Endodermal cell (in vitro differentiated cells): ENCODE data around the gene SRGAP3. TPM values are rescaled to one million over a fixed set of nuclear protein-coding genes. Genes with fewer than 3 reads are reported as not detected.

Experiments
- DNase-seq: peaks from one replicate; pipeline ENCODE4 v3.0.0-alpha.2; 2017
- H3K27ac ChIP-seq: 2 replicates; pipeline ENCODE4 v1.5.1; 2013; ENCODE audit warnings: mild to moderate bottlenecking, low read depth, low read length, moderate library complexity
- H3K27me3 ChIP-seq: 2 replicates; pipeline ENCODE4 v1.6.1; 2013; ENCODE audit warnings: mild to moderate bottlenecking, low read length, moderate library complexity; ENCODE audit not compliant: insufficient read depth, control insufficient read depth, poor library complexity, severe bottlenecking
- H3K36me3 ChIP-seq: 2 replicates; pipeline ENCODE4 v1.7.0; 2013; ENCODE audit warnings: mild to moderate bottlenecking, low read length, moderate library complexity; ENCODE audit not compliant: control insufficient read depth, insufficient read depth
- H3K4me1 ChIP-seq: one replicate; pipeline ENCODE4 v1.7.0; 2013; ENCODE audit warnings: low read length; ENCODE audit not compliant: control insufficient read depth, insufficient read depth
- H3K4me3 ChIP-seq: 2 replicates; pipeline ENCODE4 v1.5.1; 2013; ENCODE audit warnings: mild to moderate bottlenecking, low read length, moderate library complexity
- H3K9ac ChIP-seq: 2 replicates; pipeline ENCODE4 v1.6.1; 2013; ENCODE audit warnings: mild to moderate bottlenecking, low read length, moderate library complexity; ENCODE audit not compliant: poor library complexity, severe bottlenecking; ENCODE audit errors: extremely low read depth
- H3K9me3 ChIP-seq: 2 replicates; pipeline ENCODE4 v1.6.1; 2013; ENCODE audit warnings: mild to moderate bottlenecking, low read length, moderate library complexity; ENCODE audit not compliant: control insufficient read depth
- H3K27ac Mint-ChIP-seq: 2 replicates; pipeline ENCODE4 v1.8.0; 2020; ENCODE audit warnings: mixed read lengths
- H3K27me3 Mint-ChIP-seq: 2 replicates; pipeline ENCODE4 v1.8.0; 2021; ENCODE audit warnings: mild to moderate bottlenecking, mixed read lengths; ENCODE audit not compliant: insufficient read depth
- H3K36me3 Mint-ChIP-seq: 2 replicates; pipeline ENCODE4 v1.8.0; 2020; ENCODE audit warnings: low read depth, mixed read lengths
- H3K4me1 Mint-ChIP-seq: 2 replicates; pipeline ENCODE4 v1.8.0; 2020; ENCODE audit warnings: mixed read lengths
- H3K4me3 Mint-ChIP-seq: 2 replicates; pipeline ENCODE4 v1.8.0; 2020; ENCODE audit warnings: mild to moderate bottlenecking, moderate library complexity, mixed read lengths
- H3K9me3 Mint-ChIP-seq: 2 replicates; pipeline ENCODE4 v1.8.0; 2020; ENCODE audit warnings: mild to moderate bottlenecking, mixed read lengths
- WGBS, 2 experiments: methylation state at CpG; one replicate each; pipeline versions ENCODE4 v1.1.5 to v1.1.7; 2013; ENCODE audit warnings: missing lambda C conversion rate in 2 of 2, mixed read lengths in 1 of 2; ENCODE audit not compliant: insufficient coverage in 1 of 2, insufficient read length in 1 of 2; 5-methylcytosine and 5-hydroxymethylcytosine counted together
- total RNA-seq, 2 donors: library from RNA; stranded (reverse); fragmentation: NEBNext Ultra II Directional in 1 of 2; extraction: Animal tissue kit (Norgen Biotek cat#: 25700) in 1 of 2; gene quantifications; 2 replicates in 1 of 2; 3 replicates in 1 of 2; pipeline ENCODE4 v1.2.1, GENCODE V29; 2021
- TF ChIP-seq, protein P1 (sequence below): fragments of 200-600 bp; sonication (generic); conservative IDR thresholded peaks from 2 replicates; pipeline ENCODE4 v1.5.0; 2021; ENCODE audit warnings: antibody characterized with exemption, mild to moderate bottlenecking

Gene SRGAP3
- total RNA-seq, 2 donors from 2014 or later = 5.0 to 8.1 TPM

- H3K4me3 Mint-ChIP-seq = no peak overlapping the region
- 88 to 90% methylated on average over 7 to 8 of the region's 8 CpGs for WGBS, 2 experiments
- Histone ChIP-seq H3K36me3 (no peaks in the 10 kb centered on the region), H3K27me3 (no peaks in the 10 kb centered on the region), H3K27ac (no peak overlapping the region), H3K4me3 (no peak overlapping the region), H3K9me3 (peaks cover 7% of the 10 kb centered on the region), H3K4me1 (peaks cover 4% of the 10 kb centered on the region), H3K9ac (no peak overlapping the region)
- H3K27ac Mint-ChIP-seq = no peak overlapping the region
- peaks cover 28% of the 10 kb centered on the region for H3K4me1 Mint-ChIP-seq
- H3K27me3 Mint-ChIP-seq = peaks cover 8% of the 10 kb centered on the region
- no peaks in the 10 kb centered on the region for H3K36me3 Mint-ChIP-seq
- TF ChIP-seq, protein P1, sequence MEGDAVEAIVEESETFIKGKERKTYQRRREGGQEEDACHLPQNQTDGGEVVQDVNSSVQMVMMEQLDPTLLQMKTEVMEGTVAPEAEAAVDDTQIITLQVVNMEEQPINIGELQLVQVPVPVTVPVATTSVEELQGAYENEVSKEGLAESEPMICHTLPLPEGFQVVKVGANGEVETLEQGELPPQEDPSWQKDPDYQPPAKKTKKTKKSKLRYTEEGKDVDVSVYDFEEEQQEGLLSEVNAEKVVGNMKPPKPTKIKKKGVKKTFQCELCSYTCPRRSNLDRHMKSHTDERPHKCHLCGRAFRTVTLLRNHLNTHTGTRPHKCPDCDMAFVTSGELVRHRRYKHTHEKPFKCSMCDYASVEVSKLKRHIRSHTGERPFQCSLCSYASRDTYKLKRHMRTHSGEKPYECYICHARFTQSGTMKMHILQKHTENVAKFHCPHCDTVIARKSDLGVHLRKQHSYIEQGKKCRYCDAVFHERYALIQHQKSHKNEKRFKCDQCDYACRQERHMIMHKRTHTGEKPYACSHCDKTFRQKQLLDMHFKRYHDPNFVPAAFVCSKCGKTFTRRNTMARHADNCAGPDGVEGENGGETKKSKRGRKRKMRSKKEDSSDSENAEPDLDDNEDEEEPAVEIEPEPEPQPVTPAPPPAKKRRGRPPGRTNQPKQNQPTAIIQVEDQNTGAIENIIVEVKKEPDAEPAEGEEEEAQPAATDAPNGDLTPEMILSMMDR = peak; percentile 49
- H3K9me3 Mint-ChIP-seq = peaks cover 10% of the 10 kb centered on the region
- DNase-seq = peak; percentile 48
Measured at GRCh38 chr3:9108876-9109567, 140.4 kb downstream of the SRGAP3 start.

- H3K4me1 Mint-ChIP-seq = peaks cover 27% of the 10 kb centered on the region
- no peak overlapping the region for H3K27ac ChIP-seq
- no peaks in the 10 kb centered on the region for H3K9me3 ChIP-seq
- DNase-seq = no peak
- no peaks in the 10 kb centered on the region for H3K36me3 Mint-ChIP-seq
- H3K27me3 ChIP-seq = no peaks in the 10 kb centered on the region
- H3K9ac ChIP-seq = no peak overlapping the region
- H3K4me3 ChIP-seq = no peak overlapping the region
- H3K27ac Mint-ChIP-seq = no peak overlapping the region
- peaks cover 4% of the 10 kb centered on the region for H3K9me3 Mint-ChIP-seq
- no peak overlapping the region for H3K4me3 Mint-ChIP-seq
- TF ChIP-seq, protein P1 = no peak
- peaks cover 6% of the 10 kb centered on the region for H3K4me1 ChIP-seq
- 98 to 100% methylated on average over 1 of the region's 1 CpG for WGBS, 2 experiments
- no peaks in the 10 kb centered on the region for H3K36me3 ChIP-seq
- peaks cover 7% of the 10 kb centered on the region for H3K27me3 Mint-ChIP-seq
Measured at GRCh38 chr3:9107738-9108137, 141.7 kb downstream of the SRGAP3 start.

- Histone ChIP-seq H3K4me1 (peaks cover 2% of the 10 kb centered on the region), H3K4me3 (no peak overlapping the region), H3K27ac (peak overlapping the region; percentile 83), H3K27me3 (no peaks in the 10 kb centered on the region), H3K9me3 (no peaks in the 10 kb centered on the region), H3K36me3 (no peaks in the 10 kb centered on the region), H3K9ac (no peak overlapping the region)
- peak; percentile 63 for DNase-seq
- peaks cover 6% of the 10 kb centered on the region for H3K27me3 Mint-ChIP-seq
- TF ChIP-seq, protein P1 = no peak
- peaks cover 2% of the 10 kb centered on the region for H3K9me3 Mint-ChIP-seq
- peak overlapping the region; percentile 49 for H3K27ac Mint-ChIP-seq
- peaks cover 16% of the 10 kb centered on the region for H3K4me1 Mint-ChIP-seq
- no peaks in the 10 kb centered on the region for H3K36me3 Mint-ChIP-seq
- 58 to 67% methylated on average over 1 of the region's 1 CpG for WGBS, 2 experiments
- H3K4me3 Mint-ChIP-seq = no peak overlapping the region
Measured at GRCh38 chr3:9105421-9105820, 144.0 kb downstream of the SRGAP3 start.
